ENCODE measurements around the gene CHMP4B.

CHMP4B gene

DNA sequence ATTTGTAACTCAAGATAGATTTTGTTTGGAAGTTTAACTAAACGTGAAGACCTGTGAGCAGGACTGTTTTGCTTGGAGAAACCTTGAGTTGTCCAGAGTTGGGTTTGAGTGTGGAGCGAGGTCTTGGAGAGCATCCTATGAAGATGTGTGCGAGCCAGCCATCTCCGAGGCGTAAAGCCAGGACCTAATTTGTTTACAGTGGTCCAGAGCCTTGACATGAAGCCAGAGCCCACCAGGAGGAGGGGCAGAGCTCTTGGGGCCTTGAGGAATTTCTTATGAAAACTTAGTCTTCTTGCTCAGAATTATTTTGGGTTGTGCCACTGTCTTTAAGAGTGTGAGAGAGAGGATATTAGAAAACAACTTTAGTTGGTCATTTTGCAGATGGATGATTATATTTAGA is 6.3 kb downstream of the CHMP4B start:
- H3K9me3 ChIP-seq (ENCODE audit: control insufficient read depth, insufficient read depth, low read length): no peaks in the 10 kb centered on the region
- peaks cover 9% of the 10 kb centered on the region for H3K4me1 ChIP-seq (ENCODE audit: insufficient read depth, low read length)
- no peak overlapping the region for H3K9ac ChIP-seq (ENCODE audit: low read depth, low read length)
- no peaks in the 10 kb centered on the region; the same call in 1 of the 2 replicates for H3K36me3 ChIP-seq (ENCODE audit: insufficient read depth, low read length)

DNA sequence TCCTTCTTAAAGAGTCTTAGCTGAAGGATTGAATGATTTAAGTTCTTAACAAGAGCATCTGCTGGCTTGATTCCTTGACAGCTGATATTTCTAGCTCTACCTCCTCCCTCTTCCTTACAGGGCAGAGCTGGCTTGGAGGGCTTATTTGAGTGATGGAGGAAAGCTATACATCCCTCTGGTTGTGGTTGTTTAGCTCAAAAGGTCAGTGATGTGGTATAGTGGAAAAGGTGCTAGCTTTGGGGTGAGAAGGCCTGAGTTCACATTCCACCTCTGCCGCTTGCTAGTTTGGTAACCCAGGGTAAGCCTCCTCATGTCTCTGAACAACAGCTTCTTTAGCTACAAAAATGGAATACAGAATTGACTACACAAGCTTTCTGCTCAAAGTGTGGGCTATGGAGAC is 8.3 kb downstream of the CHMP4B start:
- no peaks in the 10 kb centered on the region; the same call in 1 of the 2 replicates for H3K36me3 ChIP-seq (ENCODE audit: insufficient read depth, low read length)
- H3K9ac ChIP-seq (ENCODE audit: low read depth, low read length): no peak overlapping the region
- no peaks in the 10 kb centered on the region for H3K9me3 ChIP-seq (ENCODE audit: control insufficient read depth, insufficient read depth, low read length)
- H3K4me1 ChIP-seq (ENCODE audit: insufficient read depth, low read length): no peaks in the 10 kb centered on the region

DNA sequence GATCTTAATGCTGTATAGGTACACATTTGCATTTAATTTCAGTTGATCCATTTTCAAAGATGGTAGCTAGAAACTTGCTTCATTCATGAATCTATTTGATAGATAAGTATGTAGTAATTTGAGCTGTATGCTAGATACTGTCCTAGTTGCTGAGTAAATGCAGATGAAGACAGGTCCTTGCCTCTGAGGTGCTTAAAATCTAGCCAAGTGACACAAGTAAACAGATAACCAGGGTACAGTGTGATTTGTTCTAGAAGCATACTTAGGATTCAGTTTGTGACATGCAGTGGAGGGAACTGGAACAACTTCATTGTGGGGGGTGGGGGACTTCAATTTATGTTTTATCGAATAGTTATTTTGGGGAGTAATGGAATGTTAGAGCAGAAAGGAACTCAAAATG is 9.2 kb downstream of the CHMP4B start:
- no peaks in the 10 kb centered on the region; the same call in 1 of the 2 replicates for H3K36me3 ChIP-seq (ENCODE audit: insufficient read depth, low read length)
- no peak overlapping the region for H3K9ac ChIP-seq (ENCODE audit: low read depth, low read length)
- H3K4me1 ChIP-seq (ENCODE audit: insufficient read depth, low read length): peaks cover 3% of the 10 kb centered on the region
- no peaks in the 10 kb centered on the region for H3K9me3 ChIP-seq (ENCODE audit: control insufficient read depth, insufficient read depth, low read length)

DNA sequence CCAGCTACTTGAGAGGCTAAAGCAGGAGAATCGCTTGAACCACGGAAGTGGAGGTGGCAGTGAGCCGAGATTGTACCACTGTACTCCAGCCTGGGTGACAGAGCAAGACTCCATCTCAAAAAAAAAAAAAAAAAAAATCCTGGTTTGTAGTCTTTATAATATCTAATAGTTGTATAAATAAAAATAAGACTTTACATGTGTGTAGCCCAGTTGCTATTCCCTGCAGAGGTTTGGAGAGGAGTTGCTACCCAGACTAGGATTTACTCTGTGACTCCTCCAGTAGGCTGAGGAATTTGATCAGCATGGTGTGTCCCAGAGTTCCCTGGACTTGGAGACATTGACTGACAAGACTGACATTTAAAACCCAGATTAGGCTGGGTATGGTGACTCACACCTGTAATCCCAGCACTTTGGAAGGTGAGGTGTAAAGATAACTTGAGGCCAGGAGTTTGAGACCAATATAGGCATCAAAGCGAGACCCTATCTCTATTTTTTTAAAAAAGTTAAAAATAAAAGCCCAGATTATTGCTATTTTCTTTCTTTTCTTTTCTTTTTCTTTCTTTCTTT is 10.2 kb downstream of the CHMP4B start:
- no peak overlapping the region for H3K9ac ChIP-seq (ENCODE audit: low read depth, low read length)
- H3K9me3 ChIP-seq (ENCODE audit: control insufficient read depth, insufficient read depth, low read length): no peaks in the 10 kb centered on the region
- H3K4me1 ChIP-seq (ENCODE audit: insufficient read depth, low read length): peaks cover 13% of the 10 kb centered on the region
- H3K36me3 ChIP-seq (ENCODE audit: insufficient read depth, low read length): no peaks in the 10 kb centered on the region; the same call in 1 of the 2 replicates

DNA sequence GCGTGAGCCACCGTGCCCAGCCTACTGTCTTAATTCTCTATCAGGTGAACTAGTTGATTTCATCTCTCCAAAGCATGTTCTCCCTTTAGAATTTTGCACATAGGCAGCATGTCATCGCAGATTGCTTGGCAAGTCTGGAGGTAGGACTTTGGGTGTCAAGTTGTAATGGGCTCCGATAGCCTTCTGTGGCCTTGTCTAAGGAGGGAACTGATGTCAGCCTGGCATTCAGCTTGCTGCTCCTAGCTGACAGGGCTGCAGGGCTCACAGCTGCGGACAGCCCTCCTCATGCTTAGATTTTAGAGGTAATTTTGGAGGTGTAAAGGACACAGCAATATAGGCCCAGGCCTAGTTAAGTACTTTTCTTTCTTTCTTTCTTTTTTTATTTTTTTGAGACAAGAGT is 11.3 kb downstream of the CHMP4B start:
- H3K9me3 ChIP-seq (ENCODE audit: control insufficient read depth, insufficient read depth, low read length): no peaks in the 10 kb centered on the region
- H3K4me1 ChIP-seq (ENCODE audit: insufficient read depth, low read length): peaks cover 16% of the 10 kb centered on the region
- H3K9ac ChIP-seq (ENCODE audit: low read depth, low read length): no peak overlapping the region
- H3K36me3 ChIP-seq (ENCODE audit: insufficient read depth, low read length): no peaks in the 10 kb centered on the region; the same call in 1 of the 2 replicates

DNA sequence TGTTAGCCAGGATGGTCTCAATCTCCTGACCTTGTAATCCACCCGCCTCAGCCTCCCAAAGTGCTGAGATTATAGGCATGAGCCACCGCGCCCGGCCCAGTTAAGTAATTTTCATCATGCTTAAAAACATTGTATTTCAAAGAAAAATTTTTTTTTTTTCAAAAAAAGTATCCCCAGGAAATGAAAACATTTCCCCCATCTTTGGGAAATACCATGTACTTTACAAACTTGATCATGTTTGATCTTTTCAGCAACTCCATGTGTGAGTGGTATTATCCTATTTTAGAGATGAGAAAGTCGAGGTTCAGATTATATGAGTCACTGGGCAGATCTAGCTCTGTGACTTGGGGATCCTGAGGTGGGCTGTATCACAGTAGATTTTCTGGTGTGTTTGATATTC is 11.8 kb downstream of the CHMP4B start:
- no peak overlapping the region for H3K9ac ChIP-seq (ENCODE audit: low read depth, low read length)
- peaks cover 16% of the 10 kb centered on the region for H3K4me1 ChIP-seq (ENCODE audit: insufficient read depth, low read length)
- H3K9me3 ChIP-seq (ENCODE audit: control insufficient read depth, insufficient read depth, low read length): no peaks in the 10 kb centered on the region
- no peaks in the 10 kb centered on the region; the same call in 1 of the 2 replicates for H3K36me3 ChIP-seq (ENCODE audit: insufficient read depth, low read length)

DNA sequence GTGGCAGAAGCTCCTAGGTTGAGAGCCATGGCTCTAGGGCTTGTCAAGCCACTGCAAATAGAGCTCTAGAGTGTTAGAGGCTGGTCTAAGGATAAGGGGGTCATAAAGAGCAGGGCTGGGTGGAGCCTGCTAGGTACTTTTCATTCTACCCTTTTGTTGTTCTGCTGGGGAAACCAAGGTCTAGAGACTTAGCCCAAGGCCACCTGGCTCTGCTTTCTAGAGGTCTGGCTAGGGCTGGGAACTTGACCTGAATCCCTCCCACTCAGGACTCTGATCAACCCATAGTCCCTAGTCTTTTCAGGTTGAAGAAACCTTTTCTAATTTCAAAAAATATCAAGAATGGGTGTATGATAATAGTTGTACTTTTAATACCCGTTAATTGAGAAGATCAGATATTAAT is 13.7 kb downstream of the CHMP4B start:
- Histone ChIP-seq H3K36me3 (ENCODE audit: insufficient read depth, low read length) (no peaks in the 10 kb centered on the region), H3K9ac (ENCODE audit: low read depth, low read length) (no peak overlapping the region), H3K4me1 (ENCODE audit: insufficient read depth, low read length) (peaks cover 16% of the 10 kb centered on the region), H3K9me3 (ENCODE audit: control insufficient read depth, insufficient read depth, low read length) (no peaks in the 10 kb centered on the region)

DNA sequence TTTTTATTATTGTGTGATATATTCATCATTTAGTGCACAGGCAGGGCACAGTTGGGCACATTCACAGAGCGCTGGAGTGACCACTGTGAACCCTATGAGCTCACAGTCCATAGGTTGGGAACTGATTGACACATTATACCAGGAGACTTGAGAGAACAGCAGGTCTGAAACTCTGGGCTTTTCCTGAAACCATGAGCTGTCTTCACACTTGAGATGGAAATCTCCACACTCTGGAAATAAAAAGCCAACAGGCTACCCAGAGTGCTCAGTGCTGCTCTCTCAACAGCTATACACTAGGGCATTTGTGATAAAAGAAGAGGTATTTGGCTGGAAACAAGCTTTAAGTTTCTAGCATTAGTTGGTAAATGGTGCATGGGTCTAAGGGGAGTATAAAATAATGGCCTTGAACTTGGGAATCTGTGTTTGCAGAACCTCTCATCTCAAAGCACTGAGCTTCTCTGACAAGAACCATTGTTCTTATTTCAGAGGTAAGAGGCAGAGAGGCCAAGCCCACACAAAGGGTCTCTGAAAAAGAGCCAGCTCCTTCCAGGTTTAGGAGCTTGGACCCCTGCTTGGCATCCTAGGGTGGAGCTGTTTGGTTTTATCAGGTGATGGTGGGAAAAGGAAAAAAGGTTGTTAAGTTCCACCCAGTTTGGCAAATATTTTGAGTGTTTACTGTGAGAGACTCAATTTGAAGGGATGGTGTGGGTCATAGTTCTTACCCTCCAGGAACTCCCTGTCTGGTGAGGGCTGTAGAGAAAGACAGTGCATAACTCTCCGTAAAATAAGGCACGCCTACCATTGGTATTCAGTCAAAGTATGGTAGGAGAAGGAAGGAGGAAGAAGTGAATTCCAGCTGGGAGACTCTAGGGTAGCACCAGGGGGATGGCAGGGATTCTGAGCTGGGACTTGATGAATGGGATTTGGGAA is 14.5 kb downstream of the CHMP4B start:
- Histone ChIP-seq H3K9me3 (ENCODE audit: control insufficient read depth, insufficient read depth, low read length) (no peaks in the 10 kb centered on the region), H3K4me1 (ENCODE audit: insufficient read depth, low read length) (peaks cover 16% of the 10 kb centered on the region), H3K36me3 (ENCODE audit: insufficient read depth, low read length) (no peaks in the 10 kb centered on the region), H3K9ac (ENCODE audit: low read depth, low read length) (no peak overlapping the region)

DNA sequence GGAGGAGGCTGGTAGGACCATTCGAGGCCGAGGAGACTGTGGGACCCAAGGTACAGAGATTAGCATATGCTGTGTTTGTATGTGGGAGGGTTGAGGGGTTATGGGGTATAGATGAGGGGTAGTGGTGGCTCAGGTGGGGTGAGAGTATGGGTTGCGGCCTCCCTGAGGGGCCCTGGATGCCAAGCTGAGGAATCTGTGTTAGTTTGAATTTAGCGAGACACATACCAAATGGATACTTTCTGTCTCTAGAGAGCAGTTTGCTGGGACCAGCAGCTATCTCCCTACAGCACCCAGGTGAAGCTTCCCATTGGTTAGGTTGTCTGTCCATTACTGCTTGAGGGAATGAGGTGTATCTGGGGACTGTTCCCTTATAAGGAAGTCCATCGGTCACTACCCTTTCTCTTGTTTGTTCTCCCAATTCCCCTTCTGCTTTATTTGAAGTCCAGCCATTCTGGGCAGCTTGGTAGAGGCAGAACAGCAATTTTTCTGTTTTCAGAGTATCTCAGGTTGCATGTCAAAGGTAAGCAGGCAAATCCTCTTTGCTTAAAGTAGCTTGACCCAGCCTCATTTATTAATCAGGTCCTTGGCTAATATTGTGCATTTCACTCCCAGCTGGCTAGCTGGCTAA is 15.2 kb downstream of the CHMP4B start:
- Histone ChIP-seq H3K9ac (ENCODE audit: low read depth, low read length) (no peak overlapping the region), H3K9me3 (ENCODE audit: control insufficient read depth, insufficient read depth, low read length) (no peaks in the 10 kb centered on the region), H3K4me1 (ENCODE audit: insufficient read depth, low read length) (peaks cover 16% of the 10 kb centered on the region), H3K36me3 (ENCODE audit: insufficient read depth, low read length) (no peaks in the 10 kb centered on the region)

DNA sequence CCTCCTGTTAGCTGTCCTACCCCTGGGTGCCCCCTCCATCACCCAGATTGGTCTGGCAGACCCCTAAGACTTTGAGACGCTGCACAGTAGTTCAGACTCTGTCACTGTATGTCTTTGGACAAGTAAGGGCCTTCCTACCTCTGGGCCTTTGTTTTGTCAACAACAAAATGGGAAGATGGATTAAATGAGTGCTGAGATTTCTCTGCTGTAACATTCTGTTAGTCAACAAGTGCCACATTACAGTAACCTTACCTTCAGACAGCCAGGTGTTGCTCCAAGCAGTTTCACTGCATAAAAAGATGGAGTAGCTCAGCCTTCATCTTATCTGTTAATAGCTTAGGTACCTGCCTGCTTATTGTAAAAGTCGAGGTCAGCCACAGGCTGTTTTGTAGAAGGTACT is 16.0 kb downstream of the CHMP4B start:
- Histone ChIP-seq H3K9me3 (ENCODE audit: control insufficient read depth, insufficient read depth, low read length) (no peaks in the 10 kb centered on the region), H3K4me1 (ENCODE audit: insufficient read depth, low read length) (peaks cover 16% of the 10 kb centered on the region), H3K36me3 (ENCODE audit: insufficient read depth, low read length) (no peaks in the 10 kb centered on the region), H3K9ac (ENCODE audit: low read depth, low read length) (no peak overlapping the region)

DNA sequence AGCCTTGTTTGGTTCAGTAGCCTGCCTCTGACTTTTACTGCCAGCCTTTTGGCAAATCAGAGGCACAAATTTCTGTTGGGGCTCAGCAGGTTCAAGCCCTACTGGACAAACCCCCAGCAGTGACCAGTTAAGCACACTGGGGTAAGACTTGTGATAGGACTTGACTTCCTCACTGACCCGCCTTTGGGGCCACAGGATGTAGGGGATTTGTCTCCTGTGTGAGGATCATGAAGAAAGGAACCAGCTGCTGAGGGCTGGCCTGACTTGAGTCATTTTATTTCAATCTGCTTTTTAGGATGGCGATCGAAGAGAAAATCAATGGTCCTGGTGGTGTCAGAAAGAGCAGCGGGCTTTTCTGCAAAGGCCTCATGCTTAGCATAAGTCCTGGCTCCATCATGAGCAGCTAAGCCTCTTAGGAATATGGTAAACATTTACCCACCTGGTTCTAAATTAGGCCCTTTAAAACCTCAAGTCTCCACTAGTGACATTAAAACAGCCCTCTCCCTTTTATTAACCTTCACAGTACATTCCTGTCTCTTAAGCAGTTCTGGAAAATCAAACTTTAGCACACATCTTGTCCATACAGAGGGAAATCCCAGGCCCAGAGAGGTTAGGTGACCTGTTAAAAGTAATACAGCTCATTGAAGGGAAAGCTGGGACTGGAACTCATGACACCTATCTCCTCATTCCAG is 16.6 kb downstream of the CHMP4B start:
- H3K36me3 ChIP-seq (ENCODE audit: insufficient read depth, low read length): no peaks in the 10 kb centered on the region
- peaks cover 16% of the 10 kb centered on the region for H3K4me1 ChIP-seq (ENCODE audit: insufficient read depth, low read length)
- H3K9me3 ChIP-seq (ENCODE audit: control insufficient read depth, insufficient read depth, low read length): no peaks in the 10 kb centered on the region
- no peak overlapping the region for H3K9ac ChIP-seq (ENCODE audit: low read depth, low read length)

DNA sequence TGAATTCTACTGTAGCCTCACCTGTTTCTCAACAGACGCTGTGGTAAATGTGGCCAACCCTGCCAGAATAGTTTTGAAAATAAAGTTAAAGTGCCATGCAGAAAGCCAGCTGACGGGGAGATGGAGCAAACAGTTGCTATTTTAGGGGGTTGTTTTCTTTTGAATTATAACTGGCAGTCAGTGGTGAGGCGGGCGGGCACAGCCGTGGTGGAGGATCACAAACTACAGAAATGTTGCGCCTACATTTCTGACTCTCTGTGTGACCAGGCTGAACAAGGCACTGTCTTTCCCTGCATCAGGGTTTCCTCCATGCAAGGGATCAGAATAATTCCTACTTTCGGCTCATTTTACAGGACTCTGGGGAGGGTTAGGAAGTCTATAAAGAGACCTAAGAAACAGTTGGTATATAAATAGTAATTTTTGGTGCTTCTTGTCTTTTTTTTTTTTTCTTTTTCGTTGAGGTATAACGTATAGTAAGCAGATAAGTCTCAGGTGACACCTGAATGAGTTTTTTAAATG is 17.2 kb downstream of the CHMP4B start:
- Histone ChIP-seq H3K9me3 (ENCODE audit: control insufficient read depth, insufficient read depth, low read length) (no peaks in the 10 kb centered on the region), H3K9ac (ENCODE audit: low read depth, low read length) (no peak overlapping the region), H3K4me1 (ENCODE audit: insufficient read depth, low read length) (peaks cover 21% of the 10 kb centered on the region), H3K36me3 (ENCODE audit: insufficient read depth, low read length) (no peaks in the 10 kb centered on the region)

DNA sequence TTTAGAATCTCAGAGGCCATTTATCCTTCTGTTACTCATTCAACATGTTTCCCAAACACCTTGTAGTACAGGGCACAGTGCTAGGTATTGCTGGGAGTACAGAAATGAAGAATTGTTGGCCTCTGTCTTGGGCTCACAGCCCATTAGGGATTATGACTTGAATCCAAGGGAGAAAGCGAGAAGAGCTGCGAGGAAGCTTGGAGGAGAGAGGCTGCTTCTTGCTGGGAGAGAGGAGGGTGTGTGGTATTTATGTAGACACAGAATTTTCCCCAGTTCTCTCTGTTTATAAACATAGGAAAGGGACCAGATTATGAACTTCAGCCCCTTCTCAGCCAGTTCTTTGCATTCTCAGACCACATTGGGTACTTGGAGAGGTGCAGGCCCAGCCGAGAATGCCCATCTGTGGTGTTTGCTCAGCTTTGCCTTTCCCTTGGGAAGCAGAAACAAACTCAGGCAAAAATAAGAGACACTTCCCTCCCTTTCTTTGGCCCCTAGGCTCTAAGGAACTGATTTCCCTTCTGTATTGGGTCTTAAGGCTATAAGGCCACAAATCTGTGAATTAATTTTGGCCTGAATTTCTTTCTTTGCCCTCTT is 17.9 kb downstream of the CHMP4B start:
- peaks cover 24% of the 10 kb centered on the region for H3K4me1 ChIP-seq (ENCODE audit: insufficient read depth, low read length)
- no peak overlapping the region for H3K9ac ChIP-seq (ENCODE audit: low read depth, low read length)

DNA sequence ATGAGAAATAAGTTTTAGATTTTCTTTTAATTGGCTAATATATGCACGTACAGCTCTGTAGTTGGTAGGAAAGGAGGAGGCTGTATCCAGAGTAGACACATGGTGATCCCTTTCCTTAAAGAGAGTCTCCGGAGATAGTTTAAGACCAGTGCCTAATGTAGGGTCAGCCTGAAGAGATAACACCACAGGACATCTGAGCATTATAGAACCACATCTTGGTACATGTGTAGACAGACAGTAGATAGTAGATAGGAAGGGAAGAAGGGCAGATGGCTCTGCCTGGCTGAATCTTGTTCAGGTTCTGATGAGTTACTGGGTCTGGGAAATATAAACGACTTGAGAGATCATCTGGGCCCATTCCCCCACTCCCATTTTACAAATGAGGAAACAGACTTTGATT is 18.5 kb downstream of the CHMP4B start:
- Histone ChIP-seq H3K4me1 (ENCODE audit: insufficient read depth, low read length) (peaks cover 24% of the 10 kb centered on the region), H3K9me3 (ENCODE audit: control insufficient read depth, insufficient read depth, low read length) (no peaks in the 10 kb centered on the region), H3K36me3 (ENCODE audit: insufficient read depth, low read length) (no peaks in the 10 kb centered on the region), H3K9ac (ENCODE audit: low read depth, low read length) (no peak overlapping the region)

More for the DNA sequence above, 17.9 kb downstream of the CHMP4B start:
- H3K36me3 ChIP-seq (ENCODE audit: insufficient read depth, low read length): no peaks in the 10 kb centered on the region
- no peaks in the 10 kb centered on the region for H3K9me3 ChIP-seq (ENCODE audit: control insufficient read depth, insufficient read depth, low read length)

All from ES-I3 (cell line).